Measurements from ENCODE around the gene PLA2G4C. TPM values are rescaled to one million over a fixed set of nuclear protein-coding genes. Genes with fewer than 3 reads are reported as not detected.

PLA2G4C gene
- total and polyA plus RNA-seq, 2 of the 8 experiments (the other 6 are each of a cell fraction or from before 2014, with no cell fraction given) = 14.9 to 20.5 TPM

- Histone ChIP-seq H3K23me2 (ENCODE audit: low read depth, low read length) (peaks cover 2% of the 10 kb centered on the region; the same call in 1 of the 2 replicates), H2AFZ (ENCODE audit: low read length) (no peak overlapping the region; the same call in 1 of the 2 replicates), H2BK120ac (replicated peaks; ENCODE audit: low read depth, low read length) (no peak overlapping the region), H3K23ac (ENCODE audit: insufficient read length) (no peak overlapping the region), H3K79me2 (ENCODE audit: control insufficient read depth in 1 of 2, insufficient read depth in 2 of 2, low read length in 2 of 2) (no peaks in the 10 kb centered on the region), H3K14ac (ENCODE audit: insufficient read length) (no peak overlapping the region), H3K27me3 (replicated peaks in 1 of 4; ENCODE audit: control insufficient read depth in 3 of 4, extremely low read depth in 1 of 4, insufficient read depth in 3 of 4, low read length in 3 of 4) (no peaks in the 10 kb centered on the region), H3K56ac (replicated peaks; ENCODE audit: insufficient read length, low read depth, low read length) (no peak overlapping the region), H3K4me1 (replicated peaks in 1 of 4; ENCODE audit: control insufficient read depth in 3 of 4, insufficient read depth in 4 of 4, low read length in 3 of 4) (no peaks in the 10 kb centered on the region), H2BK20ac (ENCODE audit: low read length) (no peak overlapping the region), H4K91ac (replicated peaks; ENCODE audit: insufficient read length, low read length) (no peak overlapping the region), H3K4ac (replicated peaks; ENCODE audit: insufficient read length, low read depth, low read length) (no peak overlapping the region), H4K20me1 (replicated peaks in 1 of 2; ENCODE audit: control insufficient read depth in 1 of 2, insufficient read depth in 2 of 2, low read length in 2 of 2) (no peaks in the 10 kb centered on the region), H3K9me3 (ENCODE audit: insufficient read depth in 2 of 2, low read depth in 1 of 2, low read length in 1 of 2) (no peaks in the 10 kb centered on the region), H3K18ac (ENCODE audit: extremely low read depth, low read length) (no peak overlapping the region), H3K4me3 (ENCODE audit: extremely low read depth in 1 of 4, insufficient read depth in 2 of 4, low read depth in 3 of 4, low read length in 4 of 4) (no peak overlapping the region), H3K9ac (replicated peaks in 1 of 4; ENCODE audit: extremely low read depth in 1 of 4, low read depth in 3 of 4, low read length in 3 of 4) (no peak overlapping the region), H4K5ac (ENCODE audit: insufficient read length, low read depth, low read length) (no peak overlapping the region), H3K36me3 (ENCODE audit: control insufficient read depth in 2 of 4, insufficient read depth in 4 of 4, low read length in 3 of 4) (no peaks in the 10 kb centered on the region), H2BK12ac (ENCODE audit: low read depth, low read length) (no peak overlapping the region), H3K4me2 (ENCODE audit: insufficient read depth in 1 of 2, low read depth in 2 of 2, low read length in 2 of 2) (no peak overlapping the region), H2BK15ac (ENCODE audit: low read length) (no peak overlapping the region), H3K79me1 (ENCODE audit: low read depth, low read length) (no peaks in the 10 kb centered on the region), H2BK5ac (ENCODE audit: low read depth, low read length) (no peak overlapping the region), H2AK5ac (ENCODE audit: low read depth, low read length) (no peak overlapping the region), H3K27ac (ENCODE audit: low read depth, low read length) (no peak overlapping the region), H4K8ac (ENCODE audit: extremely low read depth, insufficient read depth, low read length) (no peak overlapping the region)
- TF ChIP-seq JUND (IDR thresholded peaks at IDR 0.05; ENCODE audit: low read length) (no peak), TAF1 (IDR thresholded peaks at IDR 0.05; ENCODE audit: low read depth, low read length) (no peak), TAF7 (optimal IDR thresholded peaks at IDR 0.05; ENCODE audit: borderline replicate concordance, low read depth, low read length) (no peak), POLR2AphosphoS5 (IDR thresholded peaks at IDR 0.05; ENCODE audit: low read depth, low read length) (no peak), SIX5 (IDR thresholded peaks at IDR 0.05; ENCODE audit: low read depth, low read length) (no peak), POU5F1 (IDR thresholded peaks at IDR 0.05; ENCODE audit: low read depth, low read length) (no peak), SP1 (IDR thresholded peaks at IDR 0.05; ENCODE audit: low read depth, low read length) (no peak), EP300 (IDR thresholded peaks at IDR 0.05; ENCODE audit: borderline replicate concordance in 1 of 2, low read depth in 2 of 2, low read length in 2 of 2) (no peak), SUZ12 (IDR thresholded peaks at IDR 0.05; ENCODE audit: low read length) (no peak), CBX8 (IDR thresholded peaks at IDR 0.05; ENCODE audit: borderline replicate concordance, low read depth, low read length) (no peak), RXRA (IDR thresholded peaks at IDR 0.05; ENCODE audit: insufficient read depth, low read depth, low read length) (no peak), TBP (IDR thresholded peaks at IDR 0.05; ENCODE audit: low read depth, low read length) (no peak), SRF (IDR thresholded peaks at IDR 0.05; ENCODE audit: low read depth, low read length) (no peak), FOSL1 (IDR thresholded peaks at IDR 0.05; ENCODE audit: insufficient read depth, low read depth, low read length) (no peak), MAX (IDR thresholded peaks at IDR 0.05) (no peak)
- FAIRE-seq = no peak
- 61% methylated on average over 3 of the region's 3 CpGs; no CpG with 5 or more reads in 1 of the 2 experiments for WGBS, 2 experiments (ENCODE audit: extremely low coverage in 1 of 2, insufficient coverage in 1 of 2, insufficient read length in 1 of 2, insufficient replicate concordance in 2 of 2, low coverage in 1 of 2, low lambda C conversion rate in 2 of 2, missing lambda C conversion rate in 1 of 2)
- no peak for DNase-seq (ENCODE audit: low read depth in 1 of 2, low spot score in 2 of 2)
- POLR2A ChIA-PET (ENCODE audit: partially characterized antibody) = interaction anchor here (1.3 kb wide), 1 partner anchor 25 kb away, joined by 3 read pairs; no protein-coding TSS in a partner anchor
- CTCF ChIA-PET (ENCODE audit: partially characterized antibody) = interaction anchor here (1.2 to 2.3 kb wide), 8 partner anchors 9 to 191 kb away, joined by 3 to 9 read pairs (median 4); no protein-coding TSS in a partner anchor
Measured at GRCh38 chr19:48025480-48025879, 85.1 kb downstream of the PLA2G4C start.
